NT2/D1 (cell line): ENCODE measurements around the gene MAPK13.

Experiments used
- YY1 ChIP-seq: IDR thresholded peaks from 2 replicates; pipeline ENCODE4 v1.6.1; 2011; ENCODE audit not compliant: insufficient read length, insufficient read depth
- ZNF274 ChIP-seq: IDR thresholded peaks from 2 replicates; pipeline ENCODE4 v1.6.1; 2011; ENCODE audit warnings: mild to moderate bottlenecking, low read depth, low read length

DNA sequence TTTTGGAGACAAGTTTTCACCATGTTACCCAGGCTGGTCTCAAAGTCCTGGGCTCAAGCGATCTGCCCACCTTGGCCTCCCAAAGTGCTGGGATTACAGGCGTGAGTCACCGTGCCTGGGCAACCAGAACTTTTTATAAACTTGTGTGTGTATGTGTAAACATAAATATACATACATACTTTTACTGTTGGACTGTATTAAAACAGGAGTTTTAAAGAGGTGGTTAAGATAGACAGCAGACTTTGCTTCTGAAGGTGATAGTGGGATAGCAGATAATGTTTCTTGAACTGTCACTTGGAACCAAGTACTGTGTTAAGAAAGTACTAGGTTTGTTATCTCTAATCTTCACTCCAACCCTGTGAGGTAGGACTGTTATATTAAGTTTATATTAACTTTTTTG is 28.6 kb upstream of the MAPK13 start:
- TF ChIP-seq YY1, result no peak
- TF ChIP-seq ZNF274, result no peak
